ENCODE data around the gene LEMD2.

DNA sequence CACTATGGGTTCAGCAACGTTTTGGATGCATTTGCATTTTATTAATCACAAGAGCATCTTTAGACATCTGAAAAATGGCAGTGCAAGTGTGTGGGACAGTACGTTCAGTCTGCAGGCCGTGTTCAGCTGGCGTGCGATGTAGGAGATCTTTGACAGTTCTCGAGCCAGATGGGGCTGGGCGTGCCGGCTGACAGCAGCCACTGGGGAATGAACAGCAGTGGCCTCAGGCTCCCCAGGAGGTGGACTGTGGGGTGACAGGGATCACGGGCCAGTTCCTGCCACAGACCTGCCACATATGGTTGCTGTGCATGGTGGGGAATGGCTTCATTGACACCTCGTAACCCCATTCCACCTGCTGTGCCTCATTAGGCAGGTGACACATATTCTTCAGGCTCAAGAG, 31.3 kb upstream of the LEMD2 start:
- no peak for TF ChIP-seq CTCF (IDR thresholded peaks at IDR 0.05)
- no peak for TF ChIP-seq POLR2A (IDR thresholded peaks at IDR 0.05)

All from thyroid gland (tissue), 4 donors.